ENCODE measurements around the gene MRPL54. TPM values are rescaled to one million over a fixed set of nuclear protein-coding genes. Genes with fewer than 3 reads are reported as not detected.
"Not testable (repeated sequence)": the region's sequence is repeated elsewhere in the genome, so short reads cannot be mapped to it uniquely, and the experiment has no call there.

The MRPL54 gene
- total RNA-seq, 1 experiment from 2014 or later: 74.4 TPM

DNA sequence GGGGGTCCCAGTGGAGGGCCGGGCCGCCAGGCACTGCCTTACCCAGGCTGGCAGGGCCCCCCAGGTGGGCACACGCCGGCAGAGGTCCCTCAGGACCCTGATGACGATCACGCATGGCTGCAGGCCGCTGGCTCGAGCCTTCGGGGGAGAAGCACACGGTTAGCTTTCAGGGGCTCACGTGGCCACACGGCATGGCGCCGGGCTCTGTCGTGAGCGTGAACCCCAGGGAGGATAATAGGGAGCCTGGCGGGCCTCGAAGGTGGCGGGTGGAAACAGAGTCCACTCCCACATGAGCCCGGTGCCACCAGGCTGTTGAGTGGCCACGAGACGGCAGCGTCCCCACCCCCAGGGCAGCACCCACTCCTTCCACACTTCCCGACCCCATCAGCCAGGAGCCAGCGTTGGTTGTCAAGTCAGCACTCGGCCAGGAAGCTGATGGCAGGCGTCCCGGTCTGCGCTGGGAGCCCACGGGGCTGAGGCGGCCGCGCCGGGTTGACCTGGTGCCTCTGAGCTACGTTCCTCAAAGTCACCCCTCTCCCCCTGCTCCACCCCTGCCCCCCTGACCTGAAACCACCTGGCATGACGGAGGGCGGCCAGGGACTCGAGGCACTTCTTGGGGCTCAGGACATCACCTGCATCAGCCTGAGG, 48.4 kb downstream of the MRPL54 start:
- DNase-seq (ENCODE audit: low spot score): no peak

DNA sequence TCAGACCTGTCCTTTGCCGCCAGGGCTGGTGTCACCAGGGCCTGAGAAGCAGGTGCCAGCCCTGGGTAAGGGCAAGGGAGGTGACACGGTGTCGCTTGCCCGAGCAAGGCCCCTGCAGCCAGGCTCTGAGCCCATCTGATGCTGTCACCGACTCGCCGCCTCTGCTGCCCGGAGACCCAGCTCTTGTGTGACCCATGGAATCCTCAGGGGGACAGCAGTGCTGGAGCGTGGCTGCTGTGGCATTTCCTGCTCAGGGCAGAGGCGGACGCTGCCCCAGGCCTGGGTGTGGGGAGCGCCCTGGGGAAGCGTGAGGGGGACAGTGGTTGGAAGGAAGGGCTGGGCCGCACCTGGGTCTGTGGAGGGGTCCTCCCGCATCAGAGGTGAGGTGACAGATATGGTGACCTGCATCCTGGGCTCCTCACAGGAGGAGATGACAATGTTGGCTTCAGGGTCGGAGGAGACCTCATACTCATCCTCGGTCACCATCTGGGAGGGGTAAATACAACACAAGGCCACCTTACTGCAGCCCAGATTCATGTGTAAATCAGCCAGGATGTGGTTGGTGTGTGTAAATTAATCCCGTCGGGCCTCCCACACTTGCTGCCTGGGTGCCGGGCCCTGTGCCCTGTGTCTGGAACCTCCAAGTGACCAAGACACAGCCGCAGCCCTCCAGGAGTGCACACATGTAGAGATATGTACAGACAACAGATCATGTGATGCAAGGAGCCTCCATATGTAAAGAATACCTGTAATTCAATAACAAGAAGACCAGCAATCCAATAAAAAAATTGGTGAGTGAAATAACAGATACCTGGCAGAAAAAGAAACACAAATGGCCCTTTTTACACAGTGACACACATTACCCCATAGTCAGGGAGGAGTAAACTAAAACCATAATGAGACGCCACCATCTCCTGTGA, 51.3 kb downstream of the MRPL54 start:
- no peak for DNase-seq (ENCODE audit: low spot score)

DNA sequence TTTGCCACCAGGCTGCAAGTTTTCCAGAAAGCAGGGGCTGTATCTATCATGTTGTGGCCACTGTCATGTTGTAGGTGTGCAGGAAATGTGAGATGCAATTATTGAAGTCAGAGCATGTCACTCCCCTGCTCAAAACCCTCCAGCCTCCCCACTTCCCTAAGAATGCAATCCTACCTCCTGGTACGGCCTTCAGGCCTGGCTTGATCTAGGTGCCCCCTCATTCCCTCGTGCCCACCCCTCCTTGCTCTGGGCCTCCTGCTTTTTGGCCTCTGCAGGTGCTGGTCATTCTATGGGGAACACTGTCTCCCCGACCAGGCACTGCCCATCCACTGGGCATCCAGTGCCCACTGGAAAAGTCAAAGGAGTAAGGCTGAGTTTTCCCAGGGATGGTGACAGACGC, 52.2 kb downstream of the MRPL54 start:
- no peak for DNase-seq (ENCODE audit: low spot score)

DNA sequence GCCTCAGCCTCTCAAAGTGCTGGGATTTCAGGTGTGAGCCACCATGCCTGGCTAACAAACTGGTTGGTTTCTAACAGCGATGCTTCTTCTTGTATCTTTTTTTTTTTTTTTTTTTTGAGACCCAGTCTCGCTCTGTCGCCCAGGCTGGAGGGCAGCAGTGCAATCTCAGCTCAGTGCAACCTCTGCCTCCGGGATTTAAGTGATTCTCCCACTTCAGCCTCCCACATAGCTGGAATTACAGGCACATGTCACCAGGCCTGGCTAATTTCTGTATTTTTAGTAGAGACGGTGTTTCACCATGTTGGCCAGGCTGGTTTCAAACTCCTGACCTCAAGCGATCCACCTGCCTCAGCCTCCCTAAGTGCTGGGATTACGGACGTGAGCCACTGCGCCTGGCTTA, 53.7 kb downstream of the MRPL54 start:
- not testable (repeated sequence) for DNase-seq (ENCODE audit: low spot score)

DNA sequence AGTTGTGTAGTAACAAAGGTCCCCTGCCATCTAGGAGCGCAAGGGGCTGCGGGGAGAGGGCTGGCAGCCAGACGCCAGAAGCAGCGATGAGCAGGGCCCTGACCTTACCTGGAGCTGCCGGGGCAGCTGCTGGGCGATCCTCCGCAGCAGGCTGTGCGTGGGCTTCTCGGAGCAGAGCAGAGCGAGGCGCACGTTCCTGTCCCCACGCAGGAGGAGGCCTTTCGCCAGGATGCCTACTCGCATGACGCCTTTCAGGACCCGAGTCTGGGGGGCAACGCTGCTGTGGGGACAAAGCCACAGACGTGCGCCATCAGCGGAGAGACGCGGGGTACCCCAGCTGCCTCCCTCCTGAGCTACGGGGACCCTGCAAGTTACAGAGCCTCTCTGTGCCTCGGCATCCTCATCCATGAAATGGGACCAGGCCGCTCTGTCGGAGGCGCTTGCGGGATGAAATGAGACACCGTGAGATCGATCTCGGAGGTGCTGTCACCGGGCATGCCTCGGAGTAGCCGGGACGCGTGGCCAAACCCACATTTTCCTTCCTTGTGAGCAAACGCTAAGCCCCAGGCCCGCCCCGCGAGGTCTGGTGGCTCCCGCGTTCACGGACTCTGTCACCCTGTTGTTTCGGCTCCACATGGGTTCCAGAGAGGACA, 54.2 kb downstream of the MRPL54 start:
- no peak for DNase-seq (ENCODE audit: low spot score)

Other genes starting within 250 kb of the MRPL54 start
- gene TEKTIP1, start 223.5 kb upstream of the MRPL54 start, total RNA-seq (2014; rRNA removed; shearing (Covaris generic)): not detected in 2 replicates
- 32.1 and 55.1 TPM in 2 replicates for gene MFSD12, start 205.1 kb upstream of the MRPL54 start, total RNA-seq (2014; rRNA removed; shearing (Covaris generic))
- 72.2 and 90.8 TPM in 2 replicates for gene HMG20B, start 189.7 kb upstream of the MRPL54 start, total RNA-seq (2014; rRNA removed; shearing (Covaris generic))
- gene GIPC3, start 177.2 kb upstream of the MRPL54 start, total RNA-seq (2014; rRNA removed; shearing (Covaris generic)): not detected in 2 replicates
- 1.6 TPM in 1 of 2 replicates, not detected in the other for gene TBXA2R, start 155.8 kb upstream of the MRPL54 start, total RNA-seq (2014; rRNA removed; shearing (Covaris generic))
- 12.1 and 13.9 TPM in 2 replicates for gene CACTIN, start 135.9 kb upstream of the MRPL54 start, total RNA-seq (2014; rRNA removed; shearing (Covaris generic))
- gene PIP5K1C, start 62.2 kb upstream of the MRPL54 start, total RNA-seq (2014; rRNA removed; shearing (Covaris generic)): 5.3 and 6.8 TPM in 2 replicates
- gene TJP3, start 54.3 kb upstream of the MRPL54 start, total RNA-seq (2014; rRNA removed; shearing (Covaris generic)): 1.5 TPM in 1 of 2 replicates, not detected in the other
- gene APBA3, start 990 bp upstream of the MRPL54 start, total RNA-seq (2014; rRNA removed; shearing (Covaris generic)): 11.4 and 15.8 TPM in 2 replicates
- not detected in 2 replicates for gene RAX2, start 9.5 kb downstream of the MRPL54 start, total RNA-seq (2014; rRNA removed; shearing (Covaris generic))
- gene MATK, start 23.7 kb downstream of the MRPL54 start, total RNA-seq (2014; rRNA removed; shearing (Covaris generic)): 0.04 TPM in 1 of 2 replicates, not detected in the other
- gene ZFR2, start 106.4 kb downstream of the MRPL54 start, total RNA-seq (2014; rRNA removed; shearing (Covaris generic)): not detected in 2 replicates
- not detected in 2 replicates for gene ATCAY, start 118.0 kb downstream of the MRPL54 start, total RNA-seq (2014; rRNA removed; shearing (Covaris generic))
- gene NMRK2, start 170.4 kb downstream of the MRPL54 start, total RNA-seq (2014; rRNA removed; shearing (Covaris generic)): not detected in 2 replicates
- 54.5 and 70.3 TPM in 2 replicates for gene DAPK3, start 208.4 kb downstream of the MRPL54 start, total RNA-seq (2014; rRNA removed; shearing (Covaris generic))
- gene EEF2, start 222.8 kb downstream of the MRPL54 start, total RNA-seq (2014; rRNA removed; shearing (Covaris generic)): 588 and 692 TPM in 2 replicates
- gene PIAS4, start 245.1 kb downstream of the MRPL54 start, total RNA-seq (2014; rRNA removed; shearing (Covaris generic)): 5.7 and 9.9 TPM in 2 replicates